Measurements from ENCODE around the gene DPEP2.
A peak's percentile ranks its signal among the peaks of the same experiment; 100 is the strongest.
"Not testable (repeated sequence)": the region's sequence is repeated elsewhere in the genome, so short reads cannot be mapped to it uniquely, and the experiment has no call there.

DPEP2 gene

DNA sequence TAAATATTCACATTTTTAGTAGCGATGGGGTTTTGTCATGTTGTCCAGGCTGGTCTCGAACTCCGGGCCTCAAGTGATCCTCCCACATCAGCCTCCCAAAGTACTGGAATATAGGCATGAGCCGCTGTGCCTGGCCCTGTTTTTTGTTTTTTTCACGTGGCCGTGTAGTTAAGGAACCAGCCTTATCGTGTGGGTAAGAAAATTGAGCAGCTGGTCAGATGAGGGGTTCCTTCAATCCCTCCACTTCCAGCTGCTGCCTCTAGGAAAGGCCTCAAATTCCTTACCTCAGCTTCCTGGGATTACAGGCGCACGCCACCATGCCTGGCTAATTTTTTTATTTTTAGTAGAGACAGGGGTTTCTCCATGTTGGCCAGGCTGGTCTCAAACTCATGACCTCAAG is 5.9 kb upstream of the DPEP2 start:
- no peak for DNase-seq

GRCh38 chr16:68003031-68003430 is 3.7 kb upstream of the DPEP2 start:
- DNase-seq = no peak

DNA sequence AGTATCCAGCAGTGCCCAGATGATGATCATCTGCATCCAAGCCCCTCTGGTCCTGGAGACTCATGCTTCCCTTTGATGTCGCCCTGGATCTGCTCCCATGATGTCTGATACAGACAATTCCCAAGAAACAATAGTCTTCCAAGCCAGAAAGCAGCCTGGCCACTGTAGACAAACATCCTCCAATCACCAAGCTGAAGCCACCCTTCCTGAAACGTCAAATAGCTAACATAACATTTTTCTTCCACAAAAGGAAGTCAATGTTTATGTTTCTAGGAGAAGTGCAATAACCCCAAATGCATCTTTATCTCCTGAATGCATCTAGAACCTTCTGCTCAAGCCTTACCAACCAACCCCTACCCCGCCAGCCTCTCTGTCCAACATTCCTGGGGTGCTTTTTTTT is 1.2 kb upstream of the DPEP2 start:
- no peak for DNase-seq

DNA sequence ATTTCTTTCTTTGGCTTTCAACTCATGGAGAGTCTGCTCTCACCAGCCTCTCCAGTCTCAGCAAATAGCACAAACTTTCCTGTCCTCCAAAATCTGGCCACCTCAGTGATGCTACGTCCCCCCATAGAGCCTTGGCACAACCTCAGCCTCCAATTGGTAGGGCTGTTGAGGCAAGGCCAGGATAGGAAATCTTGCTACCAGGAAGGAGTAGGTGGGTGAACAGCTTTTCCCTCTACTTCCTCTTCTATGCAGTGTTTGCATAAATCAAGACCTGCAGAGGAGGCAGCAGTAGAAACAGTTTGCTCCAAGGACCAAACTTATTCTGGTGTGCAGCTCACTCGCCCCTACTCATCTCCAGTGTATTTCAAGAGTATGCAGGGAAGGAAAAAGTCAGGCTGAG is 701 bp upstream of the DPEP2 start:
- no peak for DNase-seq

DNA sequence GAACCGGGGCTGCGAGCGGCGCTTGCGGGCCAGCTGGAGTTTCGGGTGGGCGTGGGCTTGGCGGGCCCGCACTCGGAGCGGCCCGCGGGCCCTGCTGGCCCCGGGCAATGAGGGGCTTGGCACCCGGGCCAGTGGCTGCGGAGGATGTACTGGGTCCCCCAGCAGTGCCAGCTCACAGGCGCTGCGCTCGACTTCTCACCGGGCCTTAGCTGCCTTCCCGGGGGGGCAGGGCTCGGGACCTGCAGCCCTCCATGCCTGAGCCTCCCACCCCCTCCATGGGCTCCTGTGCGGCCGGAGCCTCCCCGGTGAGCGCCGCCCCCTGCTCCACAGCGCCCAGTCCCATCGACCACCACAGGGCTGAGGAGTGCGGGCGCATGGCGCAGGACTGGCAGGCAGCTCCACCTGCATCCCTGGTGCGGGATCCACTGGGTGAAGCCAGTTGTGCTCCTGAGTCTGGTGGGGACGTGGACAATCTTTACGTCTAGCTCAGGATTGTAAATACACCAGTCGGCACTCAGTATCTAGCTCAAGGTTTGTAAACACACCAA is 979 bp downstream of the DPEP2 start:
- not testable (repeated sequence) for DNase-seq

- no peak for DNase-seq
These were observed 2.6 kb downstream of the DPEP2 start for GRCh38 chr16:67996666-67997065.

DNA sequence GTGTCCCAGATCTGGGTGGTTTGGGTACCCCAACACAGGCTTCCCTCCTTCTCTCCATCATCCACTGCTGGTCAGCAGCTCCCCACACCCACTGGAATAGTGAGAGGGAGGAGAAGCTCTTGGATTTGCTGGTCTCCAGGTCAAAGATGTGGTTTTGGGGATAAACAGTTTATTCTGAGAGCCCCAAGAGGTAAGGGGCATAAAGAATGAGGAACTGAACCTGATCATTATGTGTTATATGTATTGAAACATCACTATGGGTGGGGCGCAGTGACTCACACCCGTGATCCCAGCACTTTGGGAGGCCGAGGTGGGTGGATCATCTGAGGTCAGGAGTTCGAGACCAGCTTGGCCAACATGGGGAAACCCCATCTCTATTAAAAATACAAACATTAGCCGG is 3.9 kb downstream of the DPEP2 start:
- no peak for DNase-seq

GRCh38 chr16:67994040-67994408 is 5.3 kb downstream of the DPEP2 start:
- DNase-seq = not testable (repeated sequence)

DNA sequence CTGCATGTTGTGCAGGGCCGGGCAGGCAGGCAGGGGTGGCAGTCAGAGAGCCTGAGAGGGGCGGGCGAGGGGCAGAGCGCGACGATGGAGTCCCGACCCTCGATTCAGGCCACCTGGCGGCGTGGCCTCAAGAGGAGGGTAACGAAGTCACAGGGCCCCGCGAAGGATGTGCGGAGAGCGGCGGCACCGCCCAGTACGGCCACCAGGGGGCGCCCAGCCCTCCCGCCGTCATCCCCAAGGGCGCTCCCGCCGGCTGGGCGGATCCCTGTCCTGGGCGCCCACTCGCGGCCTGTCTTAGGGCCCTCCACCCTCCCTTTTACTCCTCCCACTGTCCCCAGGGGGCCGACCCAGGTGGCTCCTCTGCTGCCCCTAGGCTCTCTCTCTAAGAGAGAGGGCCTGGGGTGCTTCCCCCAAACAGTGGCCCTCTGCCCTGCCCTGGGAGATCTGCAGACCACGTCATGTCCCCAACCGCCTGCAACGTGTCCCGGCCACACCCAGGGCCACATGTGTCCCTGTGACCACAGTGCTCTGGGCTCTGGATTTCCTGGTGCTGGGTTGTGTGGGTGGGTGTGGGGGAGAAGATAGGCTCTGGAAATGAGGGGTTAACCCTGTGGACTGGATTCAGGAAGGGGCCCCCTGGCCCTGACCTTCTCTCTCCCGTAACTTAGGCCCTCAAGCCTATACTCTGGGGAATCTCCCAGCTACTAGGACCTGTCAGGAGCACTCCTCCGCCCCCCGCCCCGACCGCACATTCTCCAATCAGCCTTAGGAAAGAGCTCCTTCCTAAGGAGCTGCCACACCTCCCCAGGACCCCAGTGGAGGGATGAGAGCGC is 5.9 kb downstream of the DPEP2 start:
- peak; percentile 57 for DNase-seq

DNA sequence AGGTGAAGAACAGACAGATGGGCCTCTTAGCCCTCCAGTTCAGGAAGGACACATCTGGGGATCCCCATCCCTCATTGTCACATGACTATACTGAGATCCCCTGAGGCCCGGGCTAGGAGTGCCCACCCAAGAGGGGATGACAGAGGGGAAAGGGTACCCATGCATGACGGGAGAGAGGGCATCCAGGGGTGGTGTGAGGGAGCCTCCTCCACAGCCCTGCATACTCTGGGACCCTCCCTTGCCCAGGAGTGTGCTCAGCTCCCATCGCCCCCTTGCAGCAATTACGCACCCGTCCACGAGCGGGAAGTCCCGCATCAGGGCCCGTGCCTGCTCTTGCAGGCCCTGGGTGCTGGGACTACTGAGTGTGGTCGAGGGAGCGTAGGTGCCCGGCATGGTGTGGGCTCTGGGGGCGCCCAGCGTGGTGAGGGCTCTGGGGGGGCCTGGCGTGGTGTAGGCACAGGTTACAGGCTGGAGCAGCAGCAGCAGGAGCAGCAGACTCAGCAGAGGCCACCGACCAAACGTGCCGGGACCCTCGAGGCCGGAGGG is 6.5 kb downstream of the DPEP2 start:
- DNase-seq = no peak

GRCh38 chr16:67990018-67990386 is 9.3 kb downstream of the DPEP2 start:
- DNase-seq = no peak

DNA sequence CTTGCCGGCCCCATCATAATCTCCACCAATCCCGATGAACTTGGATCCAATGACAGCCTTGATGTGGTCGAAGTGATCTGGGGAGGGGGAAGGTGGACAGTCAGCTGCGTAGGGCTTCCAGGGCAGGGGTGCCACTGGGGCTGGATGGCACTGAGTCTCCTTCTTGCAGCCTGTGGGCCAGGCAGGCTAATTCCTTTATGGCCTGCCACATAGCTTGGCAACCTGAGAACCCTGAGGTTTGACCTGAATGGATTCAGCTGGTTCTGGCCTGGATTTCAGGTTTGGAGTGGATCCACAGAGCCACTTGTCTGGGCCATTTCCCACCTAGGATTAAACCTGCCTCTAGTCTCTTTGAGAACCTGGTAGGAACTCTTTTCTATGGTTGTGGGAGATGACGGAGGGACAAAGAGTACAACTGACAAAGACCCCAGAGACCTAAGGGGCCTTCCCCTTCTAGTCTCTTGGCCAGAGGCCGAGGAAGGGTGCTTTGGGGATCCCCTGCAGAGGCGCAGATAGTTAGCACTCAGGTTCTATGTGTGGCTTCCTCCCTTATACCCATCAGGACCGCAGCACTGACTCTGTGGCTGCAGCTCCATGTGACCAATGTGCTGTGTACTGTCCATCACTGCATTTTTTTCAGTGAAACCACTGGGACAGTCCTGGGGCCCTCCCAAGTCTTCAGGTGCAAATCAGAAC is 9.8 kb downstream of the DPEP2 start:
- no peak for DNase-seq

DNA sequence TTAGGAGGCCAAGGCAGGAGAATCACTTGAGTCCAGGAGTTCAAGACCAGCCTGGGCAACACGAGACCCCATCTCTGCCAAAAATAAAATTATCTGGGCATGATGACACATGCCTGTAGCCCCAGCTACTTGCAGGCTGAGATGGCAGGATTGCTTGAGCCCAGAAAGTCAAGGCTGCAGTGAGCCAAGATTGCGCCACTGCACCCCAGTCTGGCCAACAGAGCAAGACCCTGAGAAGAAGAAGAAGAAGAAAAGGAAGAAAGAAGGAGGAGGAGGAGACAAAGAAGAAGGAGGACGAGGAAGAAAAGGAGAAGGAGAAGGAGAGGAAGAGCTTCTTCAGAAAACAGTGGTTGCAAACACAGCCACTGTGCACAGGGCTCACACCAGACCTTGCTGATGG is 10.6 kb downstream of the DPEP2 start:
- DNase-seq = no peak

DNA sequence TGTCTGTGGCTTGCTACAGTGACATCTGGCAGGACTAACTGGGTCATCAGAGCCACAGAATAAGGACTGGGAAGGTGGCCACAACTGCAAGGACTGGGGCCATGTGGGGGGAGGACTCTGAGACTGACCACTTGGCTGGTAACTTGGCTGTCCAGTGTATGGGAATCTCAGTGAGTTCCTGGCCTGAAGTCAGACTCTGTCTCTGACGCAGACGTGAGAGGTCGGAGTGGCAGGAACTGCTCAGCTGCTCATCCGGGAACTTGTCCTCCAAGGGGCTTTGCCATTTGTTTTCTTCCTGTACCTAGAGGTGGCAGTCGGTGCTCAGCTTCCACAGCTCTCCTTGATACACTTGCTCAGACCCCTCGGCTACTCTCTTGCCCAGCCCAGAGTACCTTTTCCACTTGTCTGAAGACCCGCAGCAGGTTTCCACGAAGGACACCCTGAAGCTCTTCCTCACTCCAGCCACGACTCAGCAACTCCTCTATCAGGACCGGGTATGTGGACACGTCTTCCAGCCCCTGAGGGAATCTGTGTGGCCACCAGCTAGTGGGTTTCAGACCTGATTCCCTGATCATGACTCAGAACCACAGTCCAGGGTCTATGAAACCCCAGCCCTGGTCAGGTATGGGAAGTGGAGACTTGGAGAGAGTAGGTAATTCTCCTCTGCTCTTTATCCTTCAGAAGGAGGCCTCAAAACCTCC is 11.7 kb downstream of the DPEP2 start:
- no peak for DNase-seq

GRCh38 chr16:67986949-67987348 is 12.3 kb downstream of the DPEP2 start:
- DNase-seq = no peak

- DNase-seq = no peak
These were observed 17.1 kb downstream of the DPEP2 start for GRCh38 chr16:67982011-67982696.

GRCh38 chr16:67979955-67980678 is 19.2 kb downstream of the DPEP2 start, which contains the start of gene DPEP3:
DPEP3 (minus strand) TSS chr16:67980499; CDS start chr16:67980380, 119 bp downstream.
- no peak for DNase-seq

GRCh38 chr16:67977469-67978227 is 21.6 kb downstream of the DPEP2 start:
- no peak for DNase-seq

GRCh38 chr16:67977005-67977404 is 22.3 kb downstream of the DPEP2 start:
- no peak for DNase-seq

- no peak for DNase-seq
These were observed 23.1 kb downstream of the DPEP2 start for GRCh38 chr16:67976205-67976604.

Measured in HCEC 1CT (cell line).